Spleen (tissue), 11 donors: ENCODE data around the gene TRIO. TPM values are rescaled to one million over a fixed set of nuclear protein-coding genes. Genes with fewer than 3 reads are reported as not detected.

Source experiments
- DNase-seq: peaks from one replicate; pipeline ENCODE4 v3.0.0-alpha.2; 2020
- H3K27ac ChIP-seq, 8 donors: fragments of 200-600 bp; sonication (generic) in 7 of 8; 1 replicate in 4 of 8; 2 replicates in 4 of 8; pipeline versions ENCODE4 v1.5.0 to v1.8.0; 2016 to 2021; ENCODE audit warnings: inconsistent platforms in 4 of 8, mild to moderate bottlenecking in 4 of 8, moderate library complexity in 1 of 8
- H3K27me3 ChIP-seq, 7 donors: fragments of 200-600 bp; sonication (generic) in 6 of 7; replicated peaks in 1 of 7; 1 replicate in 4 of 7; 2 replicates in 3 of 7; pipeline versions ENCODE4 v1.5.0 to v1.8.0; 2016 to 2021; ENCODE audit warnings: inconsistent platforms in 3 of 7, mild to moderate bottlenecking in 1 of 7
- H3K36me3 ChIP-seq, 6 donors: fragments of 200-600 bp; sonication (generic) in 5 of 6; 1 replicate in 4 of 6; 2 replicates in 2 of 6; pipeline versions ENCODE4 v1.5.0 to v1.8.0; 2016 to 2021; ENCODE audit warnings: inconsistent platforms in 2 of 6
- H3K4me1 ChIP-seq, 6 donors: fragments of 200-600 bp; sonication (generic) in 5 of 6; 1 replicate in 3 of 6; 2 replicates in 3 of 6; pipeline versions ENCODE4 v1.5.0 to v1.8.0; 2016 to 2021; ENCODE audit warnings: inconsistent platforms in 3 of 6
- H3K4me3 ChIP-seq, 8 donors: fragments of 200-600 bp; sonication (generic) in 7 of 8; 1 replicate in 4 of 8; 2 replicates in 4 of 8; pipeline versions ENCODE4 v1.5.0 to v1.8.0; 2016 to 2021; ENCODE audit warnings: inconsistent platforms in 4 of 8, mild to moderate bottlenecking in 4 of 8, moderate library complexity in 2 of 8
- H3K9me3 ChIP-seq, 8 donors: fragments of 200-600 bp; sonication (generic) in 7 of 8; 1 replicate in 4 of 8; 2 replicates in 4 of 8; pipeline versions ENCODE4 v1.5.0 to v1.8.0; 2016 to 2021; ENCODE audit warnings: inconsistent platforms in 4 of 8
- CTCF ChIP-seq, 11 experiments: fragments of 200-600 bp in 7 of 11; fragments of 450-650 bp in 4 of 11; sonication (generic) in 4 of 11; IDR thresholded peaks in 8 of 11; conservative IDR thresholded peaks in 3 of 11; 1 replicate in 7 of 11; 2 replicates in 4 of 11; pipeline versions ENCODE4 v1.4.0 to v1.8.0; 2016 to 2021; ENCODE audit warnings: antibody characterized with exemption in 11 of 11, inconsistent platforms in 4 of 11, mild to moderate bottlenecking in 1 of 11
- POLR2A ChIP-seq, 3 donors: fragments of 450-650 bp; IDR thresholded peaks; one replicate each; pipeline ENCODE4 v1.5.1; 2017; ENCODE audit warnings: antibody characterized with exemption in 3 of 3, mild to moderate bottlenecking in 1 of 3
- POLR2AphosphoS5 ChIP-seq, 3 donors: sonication (generic); formaldehyde crosslinking; IDR thresholded peaks; one replicate each; pipeline ENCODE4 v1.5.1; 2017; ENCODE audit warnings: antibody characterized with exemption in 3 of 3
- WGBS, 5 donors: extraction: QIAGEN DNeasy Blood & Tissue Kit in 3 of 5; methylation state at CpG; one replicate each; pipeline versions ENCODE4 v1.1.5 to v1.1.7; 2013 to 2018; 5-methylcytosine and 5-hydroxymethylcytosine counted together
- intact Hi-C: fragments of 100-400 bp; cut with DNase I; formaldehyde crosslinking; loops from one replicate; pipeline ENCODE4 v1.15.0; 2023; ENCODE audit warnings: low total_unique reads
- polyA plus RNA-seq, 3 donors: library from polyadenylated mRNA; stranded (reverse); fragments of 200-250 nt; gene quantifications; one replicate each; pipeline ENCODE4 v1.2.1, GENCODE V29; 2013
- total RNA-seq, 7 donors: library from RNA; depleted of rRNA in 3 of 7; stranded (reverse); fragments of >200 nt in 3 of 7; fragmentation: NEBNext Ultra II Directional in 4 of 7; extraction: Animal tissue kit (Norgen Biotek cat#: 25700) in 4 of 7; gene quantifications; one replicate each; pipeline versions ENCODE4 v1.1.0 to v1.2.1, GENCODE V29; 2016 to 2021
- donor health status: healthy with polysubstance abuse.
- donor health status: DM: no; HTN: no; CAD: no; lungs with moderate emphysema.
- donor health status: DM: no; HTN: no; CAD: no.
- donor health status: Bipolar disorder and iron deficiency.
- donor health status: healthy.
- donor health status: DM: no; HTN: no; CAD: no.
- donor health status: DM: yes; HTN: yes; CAD: no.

TRIO gene
- total and polyA plus RNA-seq, 10 donors = 21.5 to 280 (median 190) TPM

- DNase-seq = peak; percentile 86
- peak overlapping the region in 7 of 8 donors; percentile 8 to 76 (median 67) for H3K27ac ChIP-seq
- intact Hi-C loops = no loop called here
- H3K27me3 ChIP-seq = no peaks in the 10 kb centered on the region
- H3K9me3 ChIP-seq = no peaks in the 10 kb centered on the region
- TF ChIP-seq CTCF (IDR thresholded peaks at IDR 0.05 in 8 of 11, conservative IDR thresholded peaks at IDR 0.05 in 3 of 11) = no peak
- peak; percentile 77 to 83 (median 80) for TF ChIP-seq POLR2AphosphoS5 (IDR thresholded peaks at IDR 0.05)
- WGBS, 5 donors = 52 to 80% (median 73%) methylated on average over 24 to 27 of the region's 27 CpGs
- H3K36me3 ChIP-seq = peaks cover 0 to 100% (median 71%) of the 10 kb centered on the region in 6 donors
- peak overlapping the region in 1 of 8 donors; percentile 11 for H3K4me3 ChIP-seq
- H3K4me1 ChIP-seq = peaks cover 0 to 23% (median 11%) of the 10 kb centered on the region in 6 donors
These were observed 360.7 kb downstream of the TRIO start for GRCh38 chr5:14503681-14504331.

DNA sequence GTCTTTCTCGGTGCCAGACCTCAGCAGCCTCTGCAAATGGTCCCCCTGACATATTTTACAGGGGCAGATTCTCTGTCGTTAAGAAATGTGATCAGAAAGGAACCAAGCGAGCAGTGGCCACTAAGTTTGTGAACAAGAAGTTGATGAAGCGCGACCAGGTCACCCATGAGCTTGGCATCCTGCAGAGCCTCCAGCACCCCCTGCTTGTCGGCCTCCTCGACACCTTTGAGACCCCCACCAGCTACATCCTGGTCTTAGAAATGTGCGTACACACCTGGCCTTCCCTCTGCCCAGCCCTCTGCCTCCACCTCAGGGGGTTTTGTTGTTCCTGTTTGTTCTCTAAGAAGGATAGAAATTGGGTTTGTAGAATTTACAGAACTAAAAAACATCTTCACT is 361.2 kb downstream of the TRIO start:
- 88 to 94% (median 92%) methylated on average over 7 to 8 of the region's 8 CpGs for WGBS, 5 donors
- peaks cover 0 to 23% (median 11%) of the 10 kb centered on the region in 6 donors for H3K4me1 ChIP-seq
- no peak for DNase-seq
- no peaks in the 10 kb centered on the region for H3K9me3 ChIP-seq
- H3K27me3 ChIP-seq = no peaks in the 10 kb centered on the region
- no peak overlapping the region for H3K4me3 ChIP-seq
- peaks cover 0 to 100% (median 66%) of the 10 kb centered on the region in 6 donors for H3K36me3 ChIP-seq
- intact Hi-C loops = no loop called here
- peak overlapping the region in 6 of 8 donors; percentile 60 to 76 (median 67) for H3K27ac ChIP-seq
- TF ChIP-seq POLR2A (IDR thresholded peaks at IDR 0.05) (no peak), POLR2AphosphoS5 (IDR thresholded peaks at IDR 0.05) (no peak), CTCF (IDR thresholded peaks at IDR 0.05 in 8 of 11, conservative IDR thresholded peaks at IDR 0.05 in 3 of 11) (no peak)

DNA sequence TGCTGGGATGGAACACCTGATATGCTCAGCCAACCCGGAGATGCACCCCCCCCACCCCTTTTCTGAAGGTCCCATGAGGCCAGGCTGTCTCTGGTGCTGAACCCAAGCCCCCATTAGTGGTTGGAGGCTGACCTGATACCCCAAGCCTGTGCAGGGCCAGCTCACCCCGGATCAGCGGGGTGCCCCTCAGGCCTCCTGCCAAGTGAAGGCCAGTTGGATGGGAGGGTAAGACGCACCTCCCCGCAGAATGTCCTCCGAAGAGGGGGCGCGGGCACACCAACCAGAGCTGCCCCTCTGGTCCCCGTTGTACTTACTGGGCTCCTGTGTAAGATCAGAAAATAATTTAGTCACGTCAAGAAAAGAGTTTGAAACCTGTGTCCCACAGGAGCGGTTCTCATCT is 361.7 kb downstream of the TRIO start:
- H3K27ac ChIP-seq = no peak overlapping the region
- DNase-seq = no peak
- no peaks in the 10 kb centered on the region for H3K27me3 ChIP-seq
- H3K4me1 ChIP-seq = peaks cover 0 to 23% (median 11%) of the 10 kb centered on the region in 6 donors
- H3K4me3 ChIP-seq = no peak overlapping the region
- no peaks in the 10 kb centered on the region for H3K9me3 ChIP-seq
- peaks cover 0 to 99% (median 63%) of the 10 kb centered on the region in 6 donors for H3K36me3 ChIP-seq
- TF ChIP-seq POLR2AphosphoS5 (IDR thresholded peaks at IDR 0.05) (no peak), CTCF (IDR thresholded peaks at IDR 0.05 in 8 of 11, conservative IDR thresholded peaks at IDR 0.05 in 3 of 11) (no peak), POLR2A (IDR thresholded peaks at IDR 0.05) (no peak)
- intact Hi-C loops = no loop called here
- 90 to 96% (median 96%) methylated on average over 11 of the region's 11 CpGs for WGBS, 5 donors

DNA sequence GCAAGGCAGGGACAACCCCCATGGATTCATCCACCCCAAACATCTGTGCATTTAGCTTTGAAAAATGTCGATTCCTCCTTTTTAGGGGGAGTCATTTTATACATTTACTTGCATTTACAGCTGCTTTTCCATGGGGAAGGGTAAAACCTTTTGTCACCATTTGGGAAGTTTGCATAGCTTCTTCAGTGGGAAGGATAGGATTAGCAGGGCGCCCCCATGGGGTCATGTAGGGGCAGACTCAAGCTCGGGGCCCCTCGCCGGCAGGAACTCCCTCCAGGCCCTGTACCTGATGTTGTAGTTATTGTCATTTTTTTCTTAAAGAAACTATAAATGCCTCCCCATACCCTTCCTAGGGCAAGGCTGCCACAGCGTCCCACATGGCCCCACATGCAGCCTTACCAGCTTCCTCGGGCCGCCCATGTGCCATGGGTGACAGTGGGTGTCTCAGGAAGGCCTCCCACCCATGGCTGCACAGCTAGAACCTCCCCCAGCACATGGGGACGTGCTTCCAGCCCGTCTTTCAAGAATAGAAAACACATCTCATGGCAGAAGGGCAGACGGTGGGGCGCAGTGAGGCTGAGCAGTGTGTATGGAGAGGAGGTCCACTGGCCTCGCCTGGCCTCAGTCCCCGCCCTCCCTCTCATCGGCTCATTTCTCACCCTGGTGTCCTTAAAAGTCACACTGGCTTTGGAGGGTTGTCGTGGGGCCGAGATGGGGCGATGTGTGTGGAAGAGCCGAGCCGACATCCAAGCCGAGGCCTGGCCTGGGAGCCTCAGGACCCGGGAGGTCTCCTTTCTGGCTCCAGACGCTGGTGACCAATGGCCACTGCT is 362.4 kb downstream of the TRIO start:
- DNase-seq = no peak
- peaks cover 0 to 96% (median 57%) of the 10 kb centered on the region in 6 donors for H3K36me3 ChIP-seq

More for the DNA sequence above, 362.4 kb downstream of the TRIO start:
- no peak overlapping the region for H3K4me3 ChIP-seq
- H3K27ac ChIP-seq = peak overlapping the region in 1 of 8 donors; percentile 7
- TF ChIP-seq POLR2AphosphoS5 (IDR thresholded peaks at IDR 0.05) (peak in 1 of 3 donors; percentile 41), CTCF (IDR thresholded peaks at IDR 0.05 in 8 of 11, conservative IDR thresholded peaks at IDR 0.05 in 3 of 11) (no peak), POLR2A (IDR thresholded peaks at IDR 0.05) (no peak)
- no peaks in the 10 kb centered on the region for H3K9me3 ChIP-seq
- 91 to 95% (median 94%) methylated on average over 22 to 23 of the region's 23 CpGs for WGBS, 5 donors
- H3K4me1 ChIP-seq = peaks cover 0 to 23% (median 11%) of the 10 kb centered on the region in 6 donors
- no peaks in the 10 kb centered on the region for H3K27me3 ChIP-seq
- intact Hi-C loops = no loop called here
